Measurements from ENCODE around the gene SSBP3.

GRCh38 chr1:54421101-54421504 lies 14.9 kb upstream of the SSBP3 start:
- no peak for TF ChIP-seq CTCF (IDR thresholded peaks at IDR 0.05; ENCODE audit: insufficient read depth, low read length, poor library complexity, severe bottlenecking)
- TF ChIP-seq EZH2phosphoT487 (conservative IDR thresholded peaks at IDR 0.05; ENCODE audit: low read length) = no peak
